ENCODE results near the gene KCNK1. TPM values are rescaled to one million over a fixed set of nuclear protein-coding genes. Genes with fewer than 3 reads are reported as not detected.

The KCNK1 gene
- total and polyA plus RNA-seq, 4 donors = 2.5 to 12.3 (median 4.5) TPM

DNA sequence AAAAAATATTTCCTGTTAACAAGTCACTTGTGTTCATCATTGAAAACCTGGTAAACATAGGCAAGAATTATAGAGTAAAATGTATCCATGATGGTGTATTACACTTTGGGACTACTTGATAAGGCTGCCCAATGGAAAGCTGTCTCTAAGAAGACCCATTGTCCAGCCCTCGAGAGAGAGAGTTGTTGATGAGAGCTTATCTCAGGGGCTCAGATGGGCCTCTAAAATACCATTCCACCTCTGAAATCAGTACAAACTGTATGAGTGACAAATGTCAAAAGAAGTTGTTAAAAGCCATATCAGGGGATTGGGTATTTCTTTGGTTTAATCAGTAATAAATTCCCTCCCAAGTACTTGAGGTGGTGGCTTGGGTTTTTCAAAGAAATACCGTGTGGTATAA is 96.1 kb downstream of the KCNK1 start:
- DNase-seq (ENCODE audit: low spot score) = no peak
- Histone ChIP-seq H3K27me3 (ENCODE audit: control insufficient read depth in 4 of 4, insufficient read depth in 4 of 4, low read length in 3 of 4) (no peaks in the 10 kb centered on the region), H3K4me1 (ENCODE audit: control insufficient read depth in 4 of 4, insufficient read depth in 4 of 4, low read length in 3 of 4) (peaks cover 1 to 10% (median 5%) of the 10 kb centered on the region in 4 donors), H3K4me3 (ENCODE audit: low read depth in 1 of 3, low read length in 3 of 3) (no peak overlapping the region), H3K36me3 (ENCODE audit: control insufficient read depth in 4 of 4, insufficient read depth in 3 of 4, low read depth in 1 of 4, low read length in 3 of 4) (no peaks in the 10 kb centered on the region), H3K27ac (ENCODE audit: low read depth in 1 of 2, low read length in 2 of 2) (no peak overlapping the region), H3K9me3 (ENCODE audit: control insufficient read depth in 4 of 4, low read length in 3 of 4) (no peaks in the 10 kb centered on the region), H3K9ac (ENCODE audit: low read depth in 1 of 2, low read length in 2 of 2) (no peak overlapping the region)
- 93% methylated on average over 2 of the region's 2 CpGs for WGBS
- no peak for TF ChIP-seq ZBTB33 (IDR thresholded peaks at IDR 0.05)
- no peak for TF ChIP-seq RXRA (IDR thresholded peaks at IDR 0.05)
- TF ChIP-seq EGR1 (IDR thresholded peaks at IDR 0.05; ENCODE audit: low read depth in 2 of 2) = no peak
- TF ChIP-seq, protein P1, sequence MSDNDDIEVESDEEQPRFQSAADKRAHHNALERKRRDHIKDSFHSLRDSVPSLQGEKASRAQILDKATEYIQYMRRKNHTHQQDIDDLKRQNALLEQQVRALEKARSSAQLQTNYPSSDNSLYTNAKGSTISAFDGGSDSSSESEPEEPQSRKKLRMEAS (IDR thresholded peaks at IDR 0.05) = no peak
- TF ChIP-seq FOXA2 (IDR thresholded peaks at IDR 0.05) = no peak
- TF ChIP-seq ATF3 (IDR thresholded peaks at IDR 0.05) = no peak
- TF ChIP-seq REST (IDR thresholded peaks at IDR 0.05) = no peak
- no peak for TF ChIP-seq NR2F2 (IDR thresholded peaks at IDR 0.05)
- TF ChIP-seq, protein P2, sequence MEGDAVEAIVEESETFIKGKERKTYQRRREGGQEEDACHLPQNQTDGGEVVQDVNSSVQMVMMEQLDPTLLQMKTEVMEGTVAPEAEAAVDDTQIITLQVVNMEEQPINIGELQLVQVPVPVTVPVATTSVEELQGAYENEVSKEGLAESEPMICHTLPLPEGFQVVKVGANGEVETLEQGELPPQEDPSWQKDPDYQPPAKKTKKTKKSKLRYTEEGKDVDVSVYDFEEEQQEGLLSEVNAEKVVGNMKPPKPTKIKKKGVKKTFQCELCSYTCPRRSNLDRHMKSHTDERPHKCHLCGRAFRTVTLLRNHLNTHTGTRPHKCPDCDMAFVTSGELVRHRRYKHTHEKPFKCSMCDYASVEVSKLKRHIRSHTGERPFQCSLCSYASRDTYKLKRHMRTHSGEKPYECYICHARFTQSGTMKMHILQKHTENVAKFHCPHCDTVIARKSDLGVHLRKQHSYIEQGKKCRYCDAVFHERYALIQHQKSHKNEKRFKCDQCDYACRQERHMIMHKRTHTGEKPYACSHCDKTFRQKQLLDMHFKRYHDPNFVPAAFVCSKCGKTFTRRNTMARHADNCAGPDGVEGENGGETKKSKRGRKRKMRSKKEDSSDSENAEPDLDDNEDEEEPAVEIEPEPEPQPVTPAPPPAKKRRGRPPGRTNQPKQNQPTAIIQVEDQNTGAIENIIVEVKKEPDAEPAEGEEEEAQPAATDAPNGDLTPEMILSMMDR (IDR thresholded peaks at IDR 0.05; ENCODE audit: low read depth, low read length, missing input control) = no peak
- no peak for TF ChIP-seq GABPA (IDR thresholded peaks at IDR 0.05 in 1 of 2, conservative IDR thresholded peaks at IDR 0.05 in 1 of 2)
- no peak for TF ChIP-seq HNF4A (conservative IDR thresholded peaks at IDR 0.05)

GRCh38 chr1:233710507-233710906 is 96.6 kb downstream of the KCNK1 start:
- H3K4me1 ChIP-seq (ENCODE audit: control insufficient read depth in 4 of 4, insufficient read depth in 4 of 4, low read length in 3 of 4) = peaks cover 1 to 15% (median 9%) of the 10 kb centered on the region in 4 donors
- H3K9me3 ChIP-seq (ENCODE audit: control insufficient read depth in 4 of 4, low read length in 3 of 4) = no peaks in the 10 kb centered on the region
- no peak overlapping the region for H3K27ac ChIP-seq (ENCODE audit: low read depth in 1 of 2, low read length in 2 of 2)
- no peaks in the 10 kb centered on the region for H3K27me3 ChIP-seq (ENCODE audit: control insufficient read depth in 4 of 4, insufficient read depth in 4 of 4, low read length in 3 of 4)
- H3K9ac ChIP-seq (ENCODE audit: low read depth in 1 of 2, low read length in 2 of 2) = no peak overlapping the region
- TF ChIP-seq EGR1 (IDR thresholded peaks at IDR 0.05; ENCODE audit: low read depth in 2 of 2) (no peak), JUND (IDR thresholded peaks at IDR 0.05) (no peak), ATF3 (IDR thresholded peaks at IDR 0.05) (no peak), FOXA1 (IDR thresholded peaks at IDR 0.05) (no peak), HNF4A (conservative IDR thresholded peaks at IDR 0.05) (no peak), YY1 (IDR thresholded peaks at IDR 0.05) (no peak), REST (IDR thresholded peaks at IDR 0.05) (no peak), HNF4G (IDR thresholded peaks at IDR 0.05) (no peak)
- TF ChIP-seq, protein P1 (IDR thresholded peaks at IDR 0.05) = no peak
- TF ChIP-seq, protein P2 (IDR thresholded peaks at IDR 0.05; ENCODE audit: low read depth, low read length, missing input control) = no peak
- no peak overlapping the region for H3K4me3 ChIP-seq (ENCODE audit: low read depth in 1 of 3, low read length in 3 of 3)
- no peaks in the 10 kb centered on the region for H3K36me3 ChIP-seq (ENCODE audit: control insufficient read depth in 4 of 4, insufficient read depth in 3 of 4, low read depth in 1 of 4, low read length in 3 of 4)
- DNase-seq (ENCODE audit: low spot score) = no peak
- WGBS = 58% methylated on average over 1 of the region's 1 CpG

Data from liver (tissue), 9 donors.